GM12892 (cell line): ENCODE measurements around the gene PHACTR2.

Source experiments
- DNase-seq: peaks from one replicate; pipeline ENCODE4 v3.0.0; 2011; ENCODE audit not compliant: insufficient read length
- FAIRE-seq: peaks from 2 replicates; lab custom pipeline; 2011; peaks lifted over from hg19 to GRCh38; lab: Jason Lieb, UNC
- POLR2A ChIP-seq: IDR thresholded peaks from 2 replicates; pipeline ENCODE4 v1.6.1; 2011; ENCODE audit warnings: low read depth, low read length, control low read depth
- POLR2AphosphoS5 ChIP-seq: IDR thresholded peaks from 2 replicates; pipeline ENCODE4 v1.6.1; 2011; ENCODE audit warnings: low read depth, low read length, control low read depth
- TAF1 ChIP-seq: IDR thresholded peaks from 2 replicates; pipeline ENCODE4 v1.6.1; 2011; ENCODE audit warnings: low read depth, mild to moderate bottlenecking, control low read depth, low read length, borderline replicate concordance

Gene PHACTR2

GRCh38 chr6:143747347-143747842, 69.6 kb downstream of the PHACTR2 start:
- TF ChIP-seq POLR2A, result no peak
- TF ChIP-seq POLR2AphosphoS5, result no peak
- TF ChIP-seq TAF1, result no peak
- FAIRE-seq, result no peak
- no peak for DNase-seq

- no peak for TF ChIP-seq POLR2AphosphoS5
- no peak for TF ChIP-seq POLR2A
- TF ChIP-seq TAF1, result no peak
- DNase-seq, result no peak
- FAIRE-seq, result no peak
Observed at GRCh38 chr6:143749891-143750290, 72.1 kb downstream of the PHACTR2 start.

- no peak for TF ChIP-seq POLR2A
- no peak for TF ChIP-seq POLR2AphosphoS5
- no peak for TF ChIP-seq TAF1
- FAIRE-seq (no peak), DNase-seq (no peak)
Observed at GRCh38 chr6:143750877-143751276, 73.1 kb downstream of the PHACTR2 start.

- FAIRE-seq (no peak), DNase-seq (no peak)
- TF ChIP-seq TAF1 (no peak), POLR2AphosphoS5 (no peak), POLR2A (no peak)
Observed at GRCh38 chr6:143752459-143752858, 74.7 kb downstream of the PHACTR2 start.

- DNase-seq, result no peak
- no peak for FAIRE-seq
- TF ChIP-seq POLR2A (no peak), POLR2AphosphoS5 (no peak), TAF1 (no peak)
Observed at GRCh38 chr6:143753678-143754077, 75.9 kb downstream of the PHACTR2 start.

GRCh38 chr6:143754204-143754603, 76.4 kb downstream of the PHACTR2 start:
- FAIRE-seq, result no peak
- DNase-seq, result no peak

GRCh38 chr6:143755301-143755744, 77.6 kb downstream of the PHACTR2 start:
- DNase-seq (no peak), FAIRE-seq (no peak)

More at GRCh38 chr6:143754204-143754603, 76.4 kb downstream of the PHACTR2 start:
- TF ChIP-seq TAF1 (no peak), POLR2A (no peak), POLR2AphosphoS5 (no peak)

GRCh38 chr6:143757346-143757832, 79.6 kb downstream of the PHACTR2 start:
- TF ChIP-seq TAF1 (no peak), POLR2AphosphoS5 (no peak), POLR2A (no peak)
- DNase-seq, result no peak
- FAIRE-seq, result no peak

More at GRCh38 chr6:143755301-143755744, 77.6 kb downstream of the PHACTR2 start:
- TF ChIP-seq TAF1 (no peak), POLR2AphosphoS5 (no peak), POLR2A (no peak)

- no peak for FAIRE-seq
- TF ChIP-seq TAF1, result no peak
- no peak for TF ChIP-seq POLR2AphosphoS5
- no peak for TF ChIP-seq POLR2A
- DNase-seq, result no peak
Observed at GRCh38 chr6:143758551-143758950, 80.8 kb downstream of the PHACTR2 start.

- FAIRE-seq (no peak), DNase-seq (no peak)
- no peak for TF ChIP-seq TAF1
- no peak for TF ChIP-seq POLR2A
- no peak for TF ChIP-seq POLR2AphosphoS5
Observed at GRCh38 chr6:143759666-143760065, 81.9 kb downstream of the PHACTR2 start.

GRCh38 chr6:143761074-143761473, 83.3 kb downstream of the PHACTR2 start:
- TF ChIP-seq POLR2A, result no peak
- no peak for TF ChIP-seq POLR2AphosphoS5
- no peak for TF ChIP-seq TAF1
- no peak for DNase-seq
- FAIRE-seq, result no peak

GRCh38 chr6:143762126-143762525, 84.4 kb downstream of the PHACTR2 start:
- no peak for FAIRE-seq
- TF ChIP-seq POLR2A (no peak), POLR2AphosphoS5 (no peak), TAF1 (no peak)
- no peak for DNase-seq
